Retinal pigment epithelial cell (primary cell): Measurements from ENCODE around the gene CREB3L2.

Source experiments
- DNase-seq: peaks from one replicate; pipeline ENCODE4 v3.0.0-alpha.2; 2010; ENCODE audit warnings: low read depth
- H3K4me3 ChIP-seq: 2 replicates; pipeline ENCODE4 v1.5.1; 2011; ENCODE audit warnings: mild to moderate bottlenecking, low read length, control low read depth, moderate library complexity
- CTCF ChIP-seq: conservative IDR thresholded peaks from 2 replicates; pipeline ENCODE4 v1.5.1; 2011; ENCODE audit warnings: low read depth, low read length, control low read depth, inconsistent platforms

Gene CREB3L2

DNA sequence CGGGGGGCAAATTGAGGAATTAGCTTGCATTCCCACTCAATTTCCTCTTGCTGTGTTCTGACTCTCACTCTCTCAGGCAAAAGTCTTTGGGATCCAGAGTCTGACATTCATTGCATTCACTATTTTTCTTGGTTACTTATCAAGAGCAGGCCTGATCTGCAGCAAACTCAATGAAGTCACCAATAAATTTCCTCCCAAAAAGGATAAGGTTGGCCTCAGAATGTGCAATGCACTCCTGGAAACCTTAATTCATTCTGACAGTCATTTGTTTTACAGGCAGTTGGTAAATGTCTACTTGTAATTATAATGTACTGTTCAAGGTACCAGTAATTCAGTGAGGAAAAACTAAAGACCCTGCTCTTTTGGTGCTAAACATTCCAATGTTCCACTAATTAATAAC, 148.8 kb downstream of the CREB3L2 start:
- H3K4me3 ChIP-seq, result no peak overlapping the region
- no peak for DNase-seq
- no peak for TF ChIP-seq CTCF

GRCh38 chr7:137852108-137852507, 149.8 kb downstream of the CREB3L2 start:
- no peak for DNase-seq
- no peak overlapping the region for H3K4me3 ChIP-seq
- no peak for TF ChIP-seq CTCF

- TF ChIP-seq CTCF, result no peak
- H3K4me3 ChIP-seq, result no peak overlapping the region
- no peak for DNase-seq
Observed at GRCh38 chr7:137850972-137851945, 150.6 kb downstream of the CREB3L2 start.

DNA sequence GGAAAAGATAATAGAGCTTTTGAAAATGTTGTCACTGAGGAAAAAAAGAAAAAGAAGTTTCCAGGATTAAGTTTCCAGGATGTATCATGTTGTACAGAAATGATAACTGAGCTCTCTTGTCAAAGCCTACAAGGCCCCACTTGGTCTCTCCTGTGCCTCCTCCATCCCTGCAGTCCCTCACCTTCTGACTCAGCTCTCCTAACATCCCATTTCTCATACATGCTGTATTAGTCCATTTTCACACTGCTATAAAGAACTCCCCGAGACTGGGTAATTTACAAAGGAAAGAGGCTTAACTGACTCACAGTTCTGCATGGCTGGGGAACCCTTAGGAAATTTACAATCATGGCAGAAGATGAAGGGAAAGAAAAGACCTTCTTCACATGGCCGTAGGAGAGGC, 151.3 kb downstream of the CREB3L2 start:
- no peak for DNase-seq
- no peak for TF ChIP-seq CTCF
- no peak overlapping the region for H3K4me3 ChIP-seq

DNA sequence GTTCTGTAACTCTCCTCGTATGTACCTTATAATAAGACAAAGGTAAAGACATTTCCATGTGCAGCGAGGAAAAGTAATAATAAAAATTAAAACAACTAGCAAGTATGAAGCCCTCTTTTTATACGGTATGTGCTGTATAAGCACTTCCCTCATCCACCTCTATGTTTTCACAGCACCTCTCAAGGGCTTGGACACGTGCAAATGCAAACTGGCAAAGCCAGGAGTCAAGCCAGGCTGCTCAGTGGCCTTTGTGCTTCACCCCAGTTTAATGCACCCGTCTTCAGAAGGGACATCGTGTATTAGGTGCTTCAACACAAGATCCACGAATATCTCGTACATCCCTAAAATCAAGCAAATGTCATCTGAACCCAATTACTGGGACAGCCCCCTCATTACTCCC, 153.8 kb downstream of the CREB3L2 start:
- DNase-seq, result no peak
- H3K4me3 ChIP-seq, result no peak overlapping the region
- TF ChIP-seq CTCF, result no peak

DNA sequence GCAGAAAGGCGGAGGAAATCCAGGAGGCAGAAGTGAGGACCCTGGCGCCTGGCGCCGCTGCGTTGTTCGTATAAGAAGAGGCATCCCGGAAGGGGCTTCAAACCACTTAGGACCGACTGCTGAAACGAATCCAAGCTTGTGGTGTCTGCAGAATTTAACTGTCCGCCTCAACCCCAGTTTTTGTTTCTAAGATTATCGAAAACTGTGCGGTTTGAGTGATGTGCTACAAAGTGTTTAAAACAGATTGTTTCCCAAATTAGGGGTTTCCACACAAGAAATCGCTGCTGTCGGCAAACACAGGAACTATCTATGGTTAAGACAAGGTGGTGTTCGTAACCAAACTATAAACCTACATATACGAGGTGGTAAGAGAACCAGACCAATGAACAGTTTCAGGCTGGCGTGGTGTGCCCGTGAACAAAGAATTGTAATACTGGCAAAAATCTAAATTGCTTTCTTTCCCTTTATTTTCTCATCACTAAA, 154.3 kb downstream of the CREB3L2 start:
- TF ChIP-seq CTCF, result no peak
- peak overlapping the region; percentile 42 for H3K4me3 ChIP-seq
- DNase-seq, result no peak
